HG02884 (cell line): Measurements from ENCODE around the gene KICS2.

ENCODE experiments used
- ATAC-seq: cut with Tn5 transposase; IDR thresholded peaks from one replicate; pipeline ENCODE4 v1.9.1; 2021; ENCODE audit warnings: mild to moderate bottlenecking, moderate library complexity; ENCODE audit not compliant: unreplicated experiment

Gene KICS2

DNA sequence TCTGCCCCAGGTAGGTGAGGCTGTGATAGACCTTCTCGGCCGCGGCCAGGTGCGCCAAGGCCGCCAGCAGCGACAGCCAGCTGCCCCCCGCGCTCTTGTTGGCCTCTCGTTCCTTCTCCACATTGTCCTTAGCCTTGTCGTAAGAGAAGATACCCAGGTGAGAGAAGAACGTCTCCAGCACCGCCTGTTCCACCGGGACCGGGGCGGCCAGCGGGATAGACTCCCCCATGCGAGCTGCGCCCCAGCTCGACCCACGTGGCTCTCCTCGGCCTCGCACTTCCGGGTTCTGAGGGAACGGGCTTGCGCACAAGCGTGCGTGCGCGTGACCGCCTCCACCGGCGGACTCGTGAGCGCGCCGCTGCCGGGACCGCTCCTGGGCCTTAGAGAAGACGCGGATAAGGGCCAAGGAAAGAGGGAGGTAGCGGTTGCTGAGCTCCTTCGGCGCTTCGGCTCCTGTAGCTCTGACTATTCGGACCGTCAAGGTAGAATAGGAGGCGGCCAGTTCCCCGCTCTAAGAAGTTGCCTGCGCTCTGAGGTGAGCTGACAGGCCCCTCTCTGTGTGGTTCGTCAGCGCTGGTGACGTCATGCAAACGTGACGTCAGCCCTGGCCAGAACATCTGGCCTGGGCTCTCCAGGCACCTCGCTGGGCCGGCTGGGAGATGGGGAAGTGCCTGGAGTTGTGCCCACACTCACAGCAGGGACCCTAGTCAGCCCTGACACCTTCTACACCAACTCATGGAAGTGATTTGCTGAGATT is at the start of gene KICS2:
Gene KICS2, minus strand, starts transcription at position 288 of the 757 bp plus-strand sequence. Its CDS starts 59 bp downstream, at position 229.
- ATAC-seq = peak; percentile 95

DNA sequence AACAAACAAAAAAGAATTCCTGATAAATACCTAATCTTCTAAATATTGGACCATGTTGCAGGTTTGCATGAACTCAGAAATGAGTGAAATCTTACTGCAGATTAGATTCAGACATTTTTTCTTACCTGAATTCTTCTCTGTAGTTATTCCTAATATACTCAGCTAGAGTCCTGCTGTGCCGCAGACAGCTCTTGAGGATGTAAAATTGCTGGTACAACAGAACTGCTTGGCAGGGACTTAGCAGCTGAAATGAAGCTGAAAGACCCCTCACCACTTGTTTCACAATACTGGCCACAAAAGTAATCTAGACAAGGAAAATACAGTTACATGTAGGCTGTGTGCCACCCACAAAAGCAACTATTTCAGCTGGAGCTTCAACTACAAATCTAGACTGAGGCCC is 48.3 kb upstream of the KICS2 start:
- ATAC-seq = no peak

DNA sequence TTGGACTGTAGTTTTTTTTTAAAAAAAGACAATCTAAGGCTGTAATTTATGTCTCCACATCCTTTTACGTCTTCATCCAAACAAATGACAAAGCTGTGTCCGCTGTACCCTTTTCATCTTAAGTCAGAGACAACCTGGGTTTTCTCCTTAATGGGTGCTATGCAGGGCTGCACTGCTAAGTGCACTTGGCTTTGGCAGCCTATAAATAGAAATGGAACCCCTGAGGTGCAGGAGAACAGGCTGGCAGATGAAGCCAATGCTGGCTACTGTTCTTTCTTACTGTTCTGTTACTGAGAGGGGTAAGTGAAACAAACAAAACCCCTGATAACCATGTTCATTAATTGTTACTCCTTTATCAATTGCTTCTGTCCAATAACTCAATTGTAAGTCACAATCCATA is 47.1 kb upstream of the KICS2 start:
- ATAC-seq = no peak

DNA sequence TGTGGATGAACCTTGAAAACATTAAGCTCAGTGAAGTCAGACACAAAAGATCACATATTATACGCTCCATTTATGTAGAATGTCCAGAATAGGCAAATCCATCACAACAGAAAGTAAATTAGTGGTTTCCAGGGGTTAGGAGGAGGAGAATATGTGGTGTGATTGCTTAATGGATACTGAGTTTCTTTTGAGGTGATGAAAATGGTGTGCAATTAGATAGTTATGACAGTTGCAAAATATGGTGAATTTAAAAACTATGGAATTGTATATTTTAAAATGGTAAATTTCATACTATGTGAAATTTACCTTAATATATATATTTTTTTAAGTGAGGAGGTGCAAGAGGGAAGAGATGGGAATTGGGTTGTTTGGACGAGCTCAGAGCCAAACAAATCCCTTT is 46.3 kb upstream of the KICS2 start:
- no peak for ATAC-seq

DNA sequence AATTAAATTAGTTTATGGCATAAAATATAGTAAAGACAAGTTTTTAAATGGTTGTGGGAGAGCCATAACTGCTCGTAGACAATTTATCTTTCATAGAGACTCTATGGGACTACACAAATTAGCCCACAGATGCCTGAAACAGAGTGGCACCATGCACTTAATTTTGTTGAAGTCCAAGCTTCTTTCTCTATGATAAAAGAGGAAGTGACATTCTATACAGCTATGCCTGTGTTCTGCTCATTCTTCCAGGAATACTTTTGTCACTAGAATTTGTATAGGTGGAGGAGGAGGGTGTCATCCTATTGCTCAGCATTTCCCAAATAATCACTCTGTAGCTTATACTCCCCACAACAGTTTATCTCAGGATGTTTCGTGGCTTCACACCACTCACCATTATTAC is 43.7 kb upstream of the KICS2 start:
- ATAC-seq = no peak

DNA sequence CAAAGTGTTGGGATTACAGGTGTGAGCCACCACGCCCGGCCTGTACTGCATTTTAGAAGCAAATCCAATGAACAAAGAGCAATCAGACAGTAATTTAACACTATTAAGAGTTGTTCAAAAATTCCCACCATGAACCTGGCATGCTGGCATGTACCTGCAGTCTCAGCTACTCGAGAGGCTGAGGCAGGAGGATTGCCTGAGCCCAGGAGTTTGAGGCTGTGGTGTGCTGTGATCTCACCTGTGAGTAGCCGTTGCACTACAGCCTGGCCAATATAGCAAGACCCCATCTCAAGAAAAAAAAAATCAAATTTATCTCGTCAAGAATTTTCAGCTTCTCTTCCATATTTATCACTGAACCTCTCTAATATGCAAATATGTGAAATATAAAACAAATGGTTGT is 39.7 kb upstream of the KICS2 start:
- no peak for ATAC-seq

DNA sequence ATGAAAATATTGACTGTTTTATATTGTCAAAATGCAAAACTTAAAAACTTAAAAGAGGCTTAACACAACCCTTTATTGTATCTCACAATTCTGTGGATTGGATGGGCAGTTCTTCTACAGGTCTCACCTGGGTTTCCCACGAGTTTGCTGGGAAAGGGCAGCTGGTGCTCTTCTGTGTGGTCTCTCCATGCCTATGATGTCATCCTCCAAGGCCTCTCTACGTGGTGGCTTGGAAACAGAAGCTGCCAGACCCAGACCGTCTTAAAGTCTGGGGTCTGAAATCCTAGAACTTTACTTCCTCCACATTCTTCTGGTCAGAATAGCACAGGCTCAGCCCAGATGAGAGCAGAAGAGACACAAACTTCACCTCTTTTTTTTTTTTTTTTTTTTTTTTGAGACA is 36.5 kb upstream of the KICS2 start:
- no peak for ATAC-seq

DNA sequence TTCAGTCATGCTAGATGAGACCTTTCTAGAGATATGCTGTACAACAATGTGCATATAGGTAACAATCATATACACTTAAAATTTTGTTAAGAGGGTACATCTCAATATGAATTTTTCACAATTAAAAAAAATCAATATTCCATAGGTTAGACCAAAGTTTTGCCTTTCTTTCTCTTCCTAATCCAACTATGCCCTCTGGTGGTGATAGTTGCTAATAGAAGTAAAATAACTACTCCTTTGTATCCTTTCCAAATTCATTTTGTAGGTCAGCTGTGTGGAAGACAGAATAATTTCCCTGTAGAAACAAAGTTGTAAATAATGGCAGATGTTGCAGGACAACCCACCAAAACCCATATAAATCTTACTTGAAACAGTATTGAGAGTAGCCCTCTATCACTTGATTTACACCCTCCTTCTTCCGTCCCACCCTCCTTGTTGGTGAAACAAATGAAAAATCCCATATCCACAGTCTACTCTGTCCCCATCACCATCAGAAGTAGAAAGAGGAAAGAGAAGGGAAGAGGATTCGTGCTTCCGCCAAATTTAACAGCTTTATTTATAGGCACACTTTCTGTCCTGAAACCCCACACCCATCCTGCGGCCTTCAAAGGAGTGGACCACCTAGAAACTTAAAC is 34.2 kb upstream of the KICS2 start:
- ATAC-seq = no peak

DNA sequence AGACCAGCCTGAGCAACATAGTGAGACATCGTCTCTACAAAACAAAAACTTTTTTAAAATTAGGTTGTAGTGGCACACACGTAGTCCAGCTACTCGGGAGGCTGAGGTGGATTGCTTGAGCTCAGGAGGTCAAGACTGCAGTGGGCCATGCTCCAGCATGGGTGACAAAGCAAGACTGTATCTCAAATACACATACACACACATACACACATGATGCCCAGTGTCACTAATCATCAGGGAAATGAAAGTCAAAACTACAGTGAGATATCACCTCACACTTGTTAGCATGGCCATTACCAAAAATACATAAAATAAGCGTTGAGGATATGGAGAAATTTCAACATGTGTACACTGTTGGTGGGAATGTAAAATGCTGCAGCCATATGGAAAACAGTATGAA is 33.2 kb upstream of the KICS2 start:
- no peak for ATAC-seq

DNA sequence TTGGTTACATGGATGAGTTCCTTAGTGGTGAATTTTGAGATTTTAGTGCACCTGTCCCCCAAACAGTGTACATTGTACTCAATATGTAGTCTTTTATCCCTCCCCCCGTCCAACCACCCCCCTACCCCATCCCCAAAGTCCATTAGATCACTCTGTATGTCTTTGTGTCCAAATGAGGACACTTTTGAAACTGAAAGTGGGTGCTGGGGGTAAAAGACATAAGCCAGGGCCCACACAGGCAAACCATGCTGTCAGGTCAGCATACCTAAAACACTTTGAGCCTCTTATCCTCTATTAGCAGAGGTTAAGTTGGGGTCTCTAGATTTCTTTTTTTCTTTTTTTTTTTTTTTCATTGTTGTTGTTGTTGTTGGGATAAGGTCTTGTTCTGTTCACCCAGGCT is 31.3 kb upstream of the KICS2 start:
- no peak for ATAC-seq

DNA sequence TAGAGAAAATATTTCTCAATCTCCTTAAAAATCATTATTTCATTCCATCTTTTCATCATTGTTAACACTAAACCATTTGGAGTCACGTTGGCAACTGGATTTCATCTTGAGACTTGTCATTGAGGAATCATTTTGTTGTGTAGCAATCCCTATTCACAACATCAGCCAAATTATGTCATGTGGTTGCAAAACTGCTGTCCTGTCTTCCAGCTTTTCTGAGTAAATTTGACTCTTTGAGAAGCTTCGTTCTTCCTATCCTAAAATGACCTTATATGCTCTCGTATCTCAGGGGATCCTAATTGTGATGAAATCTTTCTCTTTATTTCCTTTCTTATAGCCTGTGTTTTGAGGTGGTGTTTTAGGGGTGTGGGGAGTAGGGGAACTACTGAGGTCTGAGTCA is 30.6 kb upstream of the KICS2 start:
- ATAC-seq = no peak

DNA sequence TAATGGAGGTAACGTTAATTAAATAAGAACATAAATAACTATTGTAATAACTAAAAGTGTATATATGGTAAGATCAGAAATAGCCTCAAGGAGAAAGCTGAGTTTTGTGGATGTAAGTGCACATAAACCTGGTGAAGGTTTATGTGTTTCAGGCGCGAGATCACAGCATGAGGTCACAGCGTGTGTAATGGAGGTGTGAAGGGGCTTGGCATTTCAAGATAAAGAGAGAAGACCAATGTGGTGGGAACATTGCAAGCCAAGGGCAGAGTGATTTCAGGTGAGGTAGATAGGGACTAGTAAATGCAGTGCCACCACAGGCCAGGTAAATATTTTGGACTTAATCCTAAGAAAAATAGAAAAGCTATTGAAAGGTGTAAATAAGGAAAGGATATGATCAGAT is 21.7 kb upstream of the KICS2 start:
- no peak for ATAC-seq

DNA sequence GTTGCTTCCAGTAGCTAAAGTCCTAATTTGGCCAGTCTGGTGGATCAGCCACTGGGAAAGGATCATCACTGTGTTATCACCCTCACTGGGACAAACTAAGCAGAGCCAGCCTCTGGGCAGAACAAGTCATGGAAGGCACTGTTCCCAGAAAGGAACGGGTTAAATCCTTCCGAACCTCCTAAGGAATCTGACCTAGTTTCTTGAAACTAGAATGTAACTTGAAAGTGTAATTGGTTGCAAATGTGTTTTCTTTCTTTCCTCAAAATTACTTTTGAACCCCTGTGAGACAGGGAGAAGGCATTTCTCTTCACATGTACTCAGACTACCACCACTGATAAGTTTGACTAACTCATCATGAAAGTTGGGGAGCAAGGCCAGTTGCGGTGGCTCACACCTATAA is 18.7 kb upstream of the KICS2 start:
- ATAC-seq = no peak

DNA sequence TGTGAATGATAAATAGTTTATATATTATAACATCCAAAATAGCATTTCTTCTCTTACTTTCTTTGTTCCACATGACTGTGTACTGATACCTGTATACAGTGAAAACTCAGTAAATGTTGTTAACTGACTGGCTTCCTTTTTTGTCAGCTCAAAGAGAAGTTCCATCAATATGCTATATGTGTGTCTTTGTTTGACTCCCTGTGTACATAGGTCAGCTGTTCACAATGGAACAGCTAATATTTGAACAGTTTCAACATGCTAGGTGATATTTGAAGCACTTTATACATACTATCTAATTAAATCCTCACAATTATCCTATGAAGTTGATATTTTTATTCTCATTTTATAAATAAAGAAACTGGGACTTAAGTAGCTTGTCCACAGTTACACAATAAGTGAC is 15.3 kb upstream of the KICS2 start:
- no peak for ATAC-seq

DNA sequence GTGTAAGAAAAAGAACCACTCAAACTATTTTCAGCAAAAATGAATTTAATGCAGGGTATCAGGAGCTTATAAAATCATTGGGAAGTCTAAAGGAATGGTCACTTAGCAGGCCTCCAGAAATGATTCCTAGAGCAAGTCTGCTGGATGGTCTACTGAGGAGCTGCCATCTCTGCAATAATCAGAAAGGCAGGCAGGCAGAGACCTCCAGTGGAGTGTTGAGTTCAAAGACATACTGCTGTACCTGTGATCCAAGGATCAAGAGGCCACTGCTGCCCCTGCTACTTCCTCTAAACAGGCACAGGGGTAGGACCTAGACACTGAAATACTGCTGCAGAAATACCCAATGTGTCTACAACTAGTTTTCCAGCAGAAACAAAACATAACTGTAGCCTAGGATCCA is 14.5 kb upstream of the KICS2 start:
- no peak for ATAC-seq

DNA sequence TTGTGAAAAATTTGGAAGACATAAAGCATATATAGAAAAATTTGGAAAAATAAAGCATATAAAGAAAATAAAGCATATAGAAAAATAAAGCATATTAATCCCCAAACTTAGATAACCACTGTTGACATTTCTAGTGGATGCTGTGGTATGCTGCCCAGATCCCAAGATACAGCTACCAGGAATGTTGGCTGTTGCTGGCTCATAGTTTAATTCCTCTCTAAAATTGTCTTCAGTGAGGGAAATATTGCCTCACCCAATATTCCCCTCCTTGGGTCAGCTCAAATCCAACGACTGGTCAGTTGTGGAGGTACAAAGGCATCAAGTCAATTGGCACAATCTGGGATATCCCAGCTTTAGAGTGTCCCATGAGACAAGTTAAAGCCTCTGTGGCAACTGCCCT is 10.1 kb upstream of the KICS2 start:
- no peak for ATAC-seq

DNA sequence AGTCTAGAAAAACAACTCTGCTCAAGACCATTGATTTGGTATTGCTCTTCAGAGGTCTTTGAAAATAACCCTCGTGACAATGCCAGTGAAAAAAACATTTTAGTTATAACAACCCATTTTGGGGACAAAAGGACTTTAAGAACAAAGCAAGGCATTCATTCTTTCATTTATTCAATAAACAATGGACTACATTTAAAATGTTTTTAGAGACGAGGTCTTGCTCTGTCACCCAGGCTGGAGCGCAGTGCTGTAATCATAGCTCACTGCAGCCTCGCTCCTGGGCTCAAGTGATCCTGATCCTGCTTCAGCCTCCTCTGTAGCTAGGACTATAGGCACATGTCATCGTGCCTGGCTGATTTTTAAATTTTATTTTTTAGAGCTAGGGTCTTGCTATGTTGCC is 7.7 kb upstream of the KICS2 start:
- ATAC-seq = no peak

DNA sequence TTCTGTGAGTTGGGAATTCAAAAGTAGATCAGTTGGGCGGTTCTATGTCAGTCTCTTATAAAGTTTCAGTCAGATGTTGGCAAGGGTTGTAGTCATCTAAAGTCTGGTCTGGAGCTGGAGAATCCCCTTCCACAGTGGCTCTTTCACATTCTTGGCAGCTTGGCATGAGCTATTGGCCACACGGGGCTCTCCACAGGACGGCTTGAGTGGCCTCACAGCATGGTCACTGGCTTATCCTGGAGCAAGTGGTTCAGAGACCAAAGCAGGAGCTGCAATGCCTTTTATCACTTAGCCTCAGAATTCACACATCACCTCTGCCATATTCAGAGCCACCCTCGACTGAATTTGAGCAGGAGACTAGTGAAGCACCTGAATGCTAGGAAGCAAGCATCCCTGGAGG is 7.1 kb upstream of the KICS2 start:
- ATAC-seq = no peak

DNA sequence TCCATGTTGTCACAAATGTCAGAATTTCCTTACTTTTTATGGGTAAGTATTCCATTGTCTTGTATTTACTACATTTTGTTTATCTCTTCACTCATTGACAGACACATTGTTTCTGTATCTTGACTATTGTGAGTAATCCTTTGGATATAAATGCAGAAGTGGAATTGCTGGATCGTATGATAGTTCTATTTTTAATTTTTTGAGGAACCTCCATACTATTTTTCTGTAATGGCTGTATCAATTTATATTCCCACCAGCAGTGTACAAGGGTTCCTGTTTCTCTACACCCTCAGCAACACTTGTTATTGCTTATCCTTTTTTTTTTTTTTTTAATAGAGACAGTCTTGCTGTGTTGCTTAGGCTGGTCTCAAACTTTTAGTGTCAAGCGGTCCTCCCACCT is 3.5 kb upstream of the KICS2 start:
- ATAC-seq = no peak

DNA sequence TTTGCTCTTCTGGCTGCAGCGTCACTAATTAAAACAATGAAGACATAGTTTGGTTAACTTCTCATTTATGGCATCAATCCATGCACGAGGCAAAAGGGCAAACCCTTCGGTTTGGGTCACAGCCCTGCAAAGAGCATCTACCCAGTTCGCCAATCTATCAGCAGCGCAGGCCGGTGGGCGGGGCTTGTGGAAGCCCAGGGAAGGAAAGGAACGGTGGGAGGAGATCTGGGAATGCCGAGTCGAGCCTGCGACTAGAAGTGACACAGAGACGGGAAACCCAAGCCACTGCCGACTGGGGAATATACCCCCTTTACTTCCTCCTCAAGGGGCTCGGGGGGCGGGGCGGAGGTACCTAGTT is 466 bp downstream of the KICS2 start:
- ATAC-seq = peak; percentile 23

DNA sequence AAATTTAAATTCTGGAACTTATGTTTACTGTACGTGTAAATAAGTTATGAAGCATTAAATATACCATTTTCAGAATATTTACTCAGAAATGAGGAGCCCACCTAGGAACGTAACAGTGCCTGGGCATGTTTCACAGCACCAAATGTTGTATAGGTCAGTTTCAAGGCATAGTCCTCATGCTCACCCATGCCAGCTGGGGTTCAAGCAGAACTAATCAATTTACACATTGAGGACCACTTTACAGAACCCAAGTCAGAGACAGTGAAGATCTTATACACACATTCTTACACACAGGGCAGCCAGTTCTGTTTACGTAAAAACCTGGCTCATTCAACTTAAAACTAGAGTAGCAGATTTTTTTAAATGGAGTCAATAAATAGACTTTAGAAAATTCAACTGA is 2.0 kb downstream of the KICS2 start:
- no peak for ATAC-seq

DNA sequence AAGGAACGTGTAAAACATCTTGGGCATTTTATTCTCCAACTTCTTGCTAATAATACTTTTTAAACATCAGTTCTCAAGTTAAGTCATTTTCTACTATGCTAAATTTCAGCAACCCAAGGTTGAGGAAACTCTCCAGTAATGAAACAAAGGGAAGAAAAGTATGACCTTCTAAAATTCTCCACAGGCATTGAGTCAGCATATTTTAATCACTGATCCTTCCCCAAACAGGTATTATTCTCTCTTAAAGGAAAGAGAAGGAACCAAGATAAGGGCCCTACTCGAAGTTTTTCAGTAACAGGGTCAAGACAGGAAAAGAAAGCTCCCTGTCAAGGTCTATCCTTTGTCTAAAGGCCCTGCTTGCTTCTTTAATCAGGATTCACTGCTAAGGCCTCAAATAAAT is 3.0 kb downstream of the KICS2 start:
- ATAC-seq = no peak

DNA sequence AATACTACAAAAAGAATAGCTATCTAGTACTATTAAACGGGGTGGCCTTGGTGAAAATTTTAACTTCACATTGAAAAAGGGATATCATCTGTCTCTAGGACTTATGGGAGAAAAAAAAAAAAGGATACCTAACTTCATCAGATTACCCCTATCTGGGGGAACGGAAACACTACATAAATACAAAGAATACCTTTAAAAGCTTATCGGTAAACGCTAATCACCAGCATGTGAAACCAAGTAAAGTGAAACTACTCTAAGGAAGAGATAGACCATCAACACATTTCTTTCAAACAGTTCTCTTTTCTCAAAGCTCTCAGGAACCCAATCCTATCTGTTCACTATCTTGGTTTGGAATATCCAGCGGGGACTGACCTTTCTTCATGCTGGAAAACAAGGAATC is 3.5 kb downstream of the KICS2 start:
- no peak for ATAC-seq
